K562 (cell line): ENCODE measurements around the gene PDLIM7. TPM values are rescaled to one million over a fixed set of nuclear protein-coding genes. Genes with fewer than 3 reads are reported as not detected.

Experiments used
- CBX3 ChIP-seq, 2 experiments: IDR thresholded peaks; 1 replicate in 1 of 2; 2 replicates in 1 of 2; pipeline ENCODE4 v1.6.1; 2012; ENCODE audit warnings: inconsistent platforms in 2 of 2, low read length in 2 of 2, borderline replicate concordance in 1 of 2, control low read depth in 1 of 2
- DEAF1 ChIP-seq: fragments of 450-650 bp; formaldehyde crosslinking; IDR thresholded peaks from 2 replicates; pipeline ENCODE4 v1.4.0; 2020; ENCODE audit warnings: mild to moderate bottlenecking, moderate library complexity
- FOXJ3 ChIP-seq: sonication (generic); formaldehyde crosslinking; IDR thresholded peaks from 2 replicates; pipeline ENCODE4 v1.4.0; 2020; ENCODE audit warnings: mild to moderate bottlenecking, missing genetic modification reagents
- JUND ChIP-seq, 2 experiments: IDR thresholded peaks; 2 replicates in 1 of 2; 3 replicates in 1 of 2; pipeline ENCODE4 v1.6.1; 2011; ENCODE audit warnings: borderline replicate concordance in 2 of 2, low read depth in 2 of 2, low read length in 2 of 2, improper control_type of control experiment in 1 of 2, missing biosample characterization in 1 of 2, missing genetic modification characterization in 1 of 2, missing genetic modification reagents in 1 of 2
- MTA3 ChIP-seq: fragments of 450-650 bp; formaldehyde crosslinking; IDR thresholded peaks from 2 replicates; pipeline ENCODE4 v1.6.1; 2017; ENCODE audit warnings: mild to moderate bottlenecking, borderline replicate concordance
- NCOA4 ChIP-seq: fragments of 450-650 bp; IDR thresholded peaks from 2 replicates; pipeline ENCODE4 v1.6.1; 2018; ENCODE audit warnings: mild to moderate bottlenecking; ENCODE audit not compliant: partially characterized antibody
- NFE2L1 ChIP-seq: fragments of 450-650 bp; IDR thresholded peaks from 2 replicates; pipeline ENCODE4 v1.6.1; 2016; ENCODE audit warnings: missing genetic modification characterization, low read depth, mild to moderate bottlenecking, missing compliant biosample characterization, moderate library complexity, borderline replicate concordance
- SNIP1 ChIP-seq: fragments of 450-650 bp; IDR thresholded peaks from 2 replicates; pipeline ENCODE4 v1.7.1; 2017; ENCODE audit warnings: low read depth, mild to moderate bottlenecking
- ZBTB26 ChIP-seq: fragments of 450-650 bp; formaldehyde crosslinking; IDR thresholded peaks from 2 replicates; pipeline ENCODE4 v1.4.0; 2022; ENCODE audit warnings: missing genetic modification characterization
- polyA plus RNA-seq, 8 experiments: library from polyadenylated mRNA; depleted of rRNA in 4 of 8; stranded (reverse) in 5 of 8; unstranded in 3 of 8; fragments of >200 nt; fragmentation: Nextera tagmentation in 2 of 8; fragmentation: Illumina TruSeq in 1 of 8; extraction: Ambion mirVana in 2 of 8; extraction: Trizol in 1 of 8; gene quantifications; 2 replicates each; pipeline versions ENCODE4 v1.2.1 to v1.2.3, GENCODE V29; 2011 to 2014; ENCODE audit warnings: inconsistent platforms in 1 of 8, missing spikeins in 1 of 8
- total RNA-seq, 7 experiments: library from RNA; depleted of rRNA in 6 of 7; stranded (reverse); fragments of >200 nt in 6 of 7; fragmentation: Illumina TruSeq in 2 of 7; extraction: Trizol in 2 of 7; gene quantifications; 2 replicates each; pipeline versions ENCODE4 v1.2.1 to v1.2.3, GENCODE V29; 2011 to 2021; ENCODE audit warnings: low replicate concordance in 1 of 7
- TF ChIP-seq, protein P1 (sequence below): IDR thresholded peaks from 2 replicates; pipeline ENCODE4 v1.6.1; 2014; ENCODE audit warnings: antibody characterized with exemption
- TF ChIP-seq, protein P2 (sequence below): fragments of 200-600 bp; sonication (generic); IDR thresholded peaks from one replicate; pipeline ENCODE4 v1.6.1; 2012; ENCODE audit warnings: mild to moderate bottlenecking, low read depth, low read length, inconsistent platforms

PDLIM7 gene
- total and polyA plus RNA-seq, 9 of the 15 experiments (the other 6 are each of a cell fraction or from before 2014, with no cell fraction given) = 2.1 to 124 (median 32.6) TPM

DNA sequence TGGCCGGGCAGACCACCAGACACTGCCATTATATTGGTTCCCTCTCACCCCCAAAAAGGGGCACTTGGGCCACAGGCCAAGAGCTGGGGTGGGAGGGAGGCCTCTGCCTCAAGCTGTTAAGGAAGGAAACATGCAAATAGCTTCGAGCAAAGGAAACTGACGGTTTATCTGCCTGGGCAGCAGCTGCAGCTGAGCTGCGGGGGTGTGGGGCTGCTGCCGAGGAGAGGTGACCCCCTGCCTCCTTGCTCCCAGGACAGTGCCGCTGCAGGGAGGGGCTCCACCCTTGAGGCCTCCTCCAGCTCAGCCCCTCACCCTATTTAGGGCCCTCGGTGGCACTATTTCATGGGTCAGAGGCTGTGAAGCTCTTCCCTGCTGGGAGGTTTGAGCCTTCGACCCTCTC is 11.4 kb upstream of the PDLIM7 start (continued):
- TF ChIP-seq, protein P1, sequence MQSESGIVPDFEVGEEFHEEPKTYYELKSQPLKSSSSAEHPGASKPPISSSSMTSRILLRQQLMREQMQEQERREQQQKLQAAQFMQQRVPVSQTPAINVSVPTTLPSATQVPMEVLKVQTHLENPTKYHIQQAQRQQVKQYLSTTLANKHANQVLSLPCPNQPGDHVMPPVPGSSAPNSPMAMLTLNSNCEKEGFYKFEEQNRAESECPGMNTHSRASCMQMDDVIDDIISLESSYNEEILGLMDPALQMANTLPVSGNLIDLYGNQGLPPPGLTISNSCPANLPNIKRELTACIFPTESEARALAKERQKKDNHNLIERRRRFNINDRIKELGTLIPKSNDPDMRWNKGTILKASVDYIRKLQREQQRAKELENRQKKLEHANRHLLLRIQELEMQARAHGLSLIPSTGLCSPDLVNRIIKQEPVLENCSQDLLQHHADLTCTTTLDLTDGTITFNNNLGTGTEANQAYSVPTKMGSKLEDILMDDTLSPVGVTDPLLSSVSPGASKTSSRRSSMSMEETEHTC = no peak
- no peak for TF ChIP-seq FOXJ3 (CRISPR knock-in tag)
- no peak for TF ChIP-seq JUND (IDR thresholded peaks at IDR 0.05; ENCODE audit: borderline replicate concordance, low read depth, low read length)
- TF ChIP-seq JUND (tag; IDR thresholded peaks at IDR 0.05; ENCODE audit: borderline replicate concordance, low read depth, low read length) = no peak
- no peak for TF ChIP-seq DEAF1
- no peak for TF ChIP-seq NCOA4
- TF ChIP-seq MTA3 = 0 out of 2 replicates have a peak, but pooled peaks have one; percentile 29
- no peak for TF ChIP-seq ZBTB26
- peak in 1 of 2 experiments; percentile 32; a peak in 1 of 3 replicates for TF ChIP-seq CBX3 (IDR thresholded peaks at IDR 0.05; ENCODE audit: borderline replicate concordance in 1 of 2, low read length in 2 of 2)
- TF ChIP-seq, protein P2, sequence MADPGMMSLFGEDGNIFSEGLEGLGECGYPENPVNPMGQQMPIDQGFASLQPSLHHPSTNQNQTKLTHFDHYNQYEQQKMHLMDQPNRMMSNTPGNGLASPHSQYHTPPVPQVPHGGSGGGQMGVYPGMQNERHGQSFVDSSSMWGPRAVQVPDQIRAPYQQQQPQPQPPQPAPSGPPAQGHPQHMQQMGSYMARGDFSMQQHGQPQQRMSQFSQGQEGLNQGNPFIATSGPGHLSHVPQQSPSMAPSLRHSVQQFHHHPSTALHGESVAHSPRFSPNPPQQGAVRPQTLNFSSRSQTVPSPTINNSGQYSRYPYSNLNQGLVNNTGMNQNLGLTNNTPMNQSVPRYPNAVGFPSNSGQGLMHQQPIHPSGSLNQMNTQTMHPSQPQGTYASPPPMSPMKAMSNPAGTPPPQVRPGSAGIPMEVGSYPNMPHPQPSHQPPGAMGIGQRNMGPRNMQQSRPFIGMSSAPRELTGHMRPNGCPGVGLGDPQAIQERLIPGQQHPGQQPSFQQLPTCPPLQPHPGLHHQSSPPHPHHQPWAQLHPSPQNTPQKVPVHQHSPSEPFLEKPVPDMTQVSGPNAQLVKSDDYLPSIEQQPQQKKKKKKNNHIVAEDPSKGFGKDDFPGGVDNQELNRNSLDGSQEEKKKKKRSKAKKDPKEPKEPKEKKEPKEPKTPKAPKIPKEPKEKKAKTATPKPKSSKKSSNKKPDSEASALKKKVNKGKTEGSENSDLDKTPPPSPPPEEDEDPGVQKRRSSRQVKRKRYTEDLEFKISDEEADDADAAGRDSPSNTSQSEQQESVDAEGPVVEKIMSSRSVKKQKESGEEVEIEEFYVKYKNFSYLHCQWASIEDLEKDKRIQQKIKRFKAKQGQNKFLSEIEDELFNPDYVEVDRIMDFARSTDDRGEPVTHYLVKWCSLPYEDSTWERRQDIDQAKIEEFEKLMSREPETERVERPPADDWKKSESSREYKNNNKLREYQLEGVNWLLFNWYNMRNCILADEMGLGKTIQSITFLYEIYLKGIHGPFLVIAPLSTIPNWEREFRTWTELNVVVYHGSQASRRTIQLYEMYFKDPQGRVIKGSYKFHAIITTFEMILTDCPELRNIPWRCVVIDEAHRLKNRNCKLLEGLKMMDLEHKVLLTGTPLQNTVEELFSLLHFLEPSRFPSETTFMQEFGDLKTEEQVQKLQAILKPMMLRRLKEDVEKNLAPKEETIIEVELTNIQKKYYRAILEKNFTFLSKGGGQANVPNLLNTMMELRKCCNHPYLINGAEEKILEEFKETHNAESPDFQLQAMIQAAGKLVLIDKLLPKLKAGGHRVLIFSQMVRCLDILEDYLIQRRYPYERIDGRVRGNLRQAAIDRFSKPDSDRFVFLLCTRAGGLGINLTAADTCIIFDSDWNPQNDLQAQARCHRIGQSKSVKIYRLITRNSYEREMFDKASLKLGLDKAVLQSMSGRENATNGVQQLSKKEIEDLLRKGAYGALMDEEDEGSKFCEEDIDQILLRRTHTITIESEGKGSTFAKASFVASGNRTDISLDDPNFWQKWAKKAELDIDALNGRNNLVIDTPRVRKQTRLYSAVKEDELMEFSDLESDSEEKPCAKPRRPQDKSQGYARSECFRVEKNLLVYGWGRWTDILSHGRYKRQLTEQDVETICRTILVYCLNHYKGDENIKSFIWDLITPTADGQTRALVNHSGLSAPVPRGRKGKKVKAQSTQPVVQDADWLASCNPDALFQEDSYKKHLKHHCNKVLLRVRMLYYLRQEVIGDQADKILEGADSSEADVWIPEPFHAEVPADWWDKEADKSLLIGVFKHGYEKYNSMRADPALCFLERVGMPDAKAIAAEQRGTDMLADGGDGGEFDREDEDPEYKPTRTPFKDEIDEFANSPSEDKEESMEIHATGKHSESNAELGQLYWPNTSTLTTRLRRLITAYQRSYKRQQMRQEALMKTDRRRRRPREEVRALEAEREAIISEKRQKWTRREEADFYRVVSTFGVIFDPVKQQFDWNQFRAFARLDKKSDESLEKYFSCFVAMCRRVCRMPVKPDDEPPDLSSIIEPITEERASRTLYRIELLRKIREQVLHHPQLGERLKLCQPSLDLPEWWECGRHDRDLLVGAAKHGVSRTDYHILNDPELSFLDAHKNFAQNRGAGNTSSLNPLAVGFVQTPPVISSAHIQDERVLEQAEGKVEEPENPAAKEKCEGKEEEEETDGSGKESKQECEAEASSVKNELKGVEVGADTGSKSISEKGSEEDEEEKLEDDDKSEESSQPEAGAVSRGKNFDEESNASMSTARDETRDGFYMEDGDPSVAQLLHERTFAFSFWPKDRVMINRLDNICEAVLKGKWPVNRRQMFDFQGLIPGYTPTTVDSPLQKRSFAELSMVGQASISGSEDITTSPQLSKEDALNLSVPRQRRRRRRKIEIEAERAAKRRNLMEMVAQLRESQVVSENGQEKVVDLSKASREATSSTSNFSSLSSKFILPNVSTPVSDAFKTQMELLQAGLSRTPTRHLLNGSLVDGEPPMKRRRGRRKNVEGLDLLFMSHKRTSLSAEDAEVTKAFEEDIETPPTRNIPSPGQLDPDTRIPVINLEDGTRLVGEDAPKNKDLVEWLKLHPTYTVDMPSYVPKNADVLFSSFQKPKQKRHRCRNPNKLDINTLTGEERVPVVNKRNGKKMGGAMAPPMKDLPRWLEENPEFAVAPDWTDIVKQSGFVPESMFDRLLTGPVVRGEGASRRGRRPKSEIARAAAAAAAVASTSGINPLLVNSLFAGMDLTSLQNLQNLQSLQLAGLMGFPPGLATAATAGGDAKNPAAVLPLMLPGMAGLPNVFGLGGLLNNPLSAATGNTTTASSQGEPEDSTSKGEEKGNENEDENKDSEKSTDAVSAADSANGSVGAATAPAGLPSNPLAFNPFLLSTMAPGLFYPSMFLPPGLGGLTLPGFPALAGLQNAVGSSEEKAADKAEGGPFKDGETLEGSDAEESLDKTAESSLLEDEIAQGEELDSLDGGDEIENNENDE = no peak
- no peak for TF ChIP-seq NFE2L1 (tag)
- TF ChIP-seq SNIP1 = no peak
